GM12878 (cell line): ENCODE data around the gene IL1R2. TPM values are rescaled to one million over a fixed set of nuclear protein-coding genes. Genes with fewer than 3 reads are reported as not detected.

ENCODE experiments used
- ATAC-seq: fragments of 200-7000 bp; cut with Tn5 transposase; 3 replicates; pipeline ENCODE4 v1.9.1; 2020; ENCODE audit warnings: mild to moderate bottlenecking, moderate library complexity
- BruUV-seq: library from RNA; stranded (reverse); fragments of 400-500 nt; replicated peaks from 2 replicates; lab custom pipeline; 2021; lab: Mats Ljungman, UMichigan
- CTCF ChIA-PET: fragments of 300-600 bp; sonication (Branson Sonifier 250); formaldehyde crosslinking; extraction: SDS; loops from one replicate; lab custom pipeline; 2021; ENCODE audit warnings: inconsistent platforms; lab: Yijun Ruan, JAX
- POLR2A ChIA-PET: fragments of 350-600 bp; formaldehyde crosslinking; extraction: SDS; loops from one replicate; lab custom pipeline; 2021; ENCODE audit warnings: inconsistent platforms; lab: Charles Lee
- RAD21 ChIA-PET: fragments of 300-600 bp; sonication (Branson Sonifier 250); formaldehyde crosslinking; loops from one replicate; lab custom pipeline; 2023; ENCODE audit warnings: antibody characterized with exemption; ENCODE audit not compliant: unreplicated experiment; lab: Charles Lee
- SMC1A ChIA-PET: fragments of 300-600 bp; sonication (Branson Sonifier 250); formaldehyde crosslinking; loops from one replicate; lab custom pipeline; 2023; ENCODE audit not compliant: unreplicated experiment, uncharacterized antibody; lab: Charles Lee
- DNase-seq: peaks from one replicate; pipeline ENCODE4 v3.0.0-alpha.2; 2011; ENCODE audit warnings: low read depth, low spot score
- FAIRE-seq: peaks from 3 replicates; lab custom pipeline; 2011; peaks lifted over from hg19 to GRCh38; lab: Jason Lieb, UNC
- H2AFZ ChIP-seq: 2 replicates; pipeline ENCODE4 v1.6.0; 2011; ENCODE audit warnings: low read depth, low read length, control low read depth; ENCODE audit not compliant: control insufficient read depth
- H3K27ac ChIP-seq: 2 replicates; pipeline ENCODE4 v1.5.1; 2011; ENCODE audit warnings: control low read depth; ENCODE audit not compliant: control insufficient read depth, insufficient read depth
- H3K27me3 ChIP-seq, 2 experiments: replicated peaks in 1 of 2; 2 replicates each; pipeline versions ENCODE4 v1.6.0 to v1.6.1; 2011; ENCODE audit warnings: low read length in 1 of 2; ENCODE audit not compliant: control insufficient read depth in 2 of 2, insufficient read depth in 2 of 2
- H3K36me3 ChIP-seq, 2 experiments: 2 replicates each; pipeline ENCODE4 v1.5.1; 2011; ENCODE audit warnings: low read length in 1 of 2; ENCODE audit not compliant: control insufficient read depth in 2 of 2, insufficient read depth in 2 of 2
- H3K4me1 ChIP-seq: 2 replicates; pipeline ENCODE4 v1.6.1; 2011; ENCODE audit warnings: mild to moderate bottlenecking, low read length, moderate library complexity, mixed read lengths; ENCODE audit not compliant: control insufficient read depth, insufficient read depth
- H3K4me2 ChIP-seq: 2 replicates; pipeline ENCODE4 v1.6.0; 2011; ENCODE audit warnings: control low read depth; ENCODE audit not compliant: control insufficient read depth, insufficient read depth
- H3K4me3 ChIP-seq: fragments of 200-600 bp; sonication (generic); 2 replicates; pipeline ENCODE4 v1.5.1; 2016
- H3K79me2 ChIP-seq: 2 replicates; pipeline ENCODE4 v1.6.0; 2011; ENCODE audit warnings: low read length; ENCODE audit not compliant: control insufficient read depth, insufficient read depth
- H3K9ac ChIP-seq: 2 replicates; pipeline ENCODE4 v1.8.0; 2011; ENCODE audit warnings: low read length, control low read depth, mixed read lengths; ENCODE audit not compliant: control insufficient read depth, insufficient read depth
- H3K9me3 ChIP-seq: replicated peaks from 3 replicates; pipeline ENCODE4 v1.5.1; 2011; ENCODE audit warnings: mild to moderate bottlenecking, low read length; ENCODE audit not compliant: control insufficient read depth, insufficient read depth
- H4K20me1 ChIP-seq: 2 replicates; pipeline ENCODE4 v1.6.0; 2011; ENCODE audit not compliant: control insufficient read depth, insufficient read depth
- BMI1 ChIP-seq: fragments of 450-650 bp; IDR thresholded peaks from 2 replicates; pipeline ENCODE4 v1.6.1; 2016; ENCODE audit warnings: mild to moderate bottlenecking, moderate library complexity, borderline replicate concordance
- IKZF2 ChIP-seq, 2 experiments: fragments of 450-650 bp; IDR thresholded peaks; 2 replicates each; pipeline ENCODE4 v1.6.1; 2017; ENCODE audit warnings: mild to moderate bottlenecking in 2 of 2, moderate library complexity in 2 of 2
- MEF2A ChIP-seq: IDR thresholded peaks from 2 replicates; pipeline ENCODE4 v1.6.1; 2011; ENCODE audit warnings: low read depth, mild to moderate bottlenecking, low read length, moderate library complexity; ENCODE audit not compliant: insufficient read depth
- MTA2 ChIP-seq: fragments of 450-650 bp; IDR thresholded peaks from 2 replicates; pipeline ENCODE4 v1.6.1; 2016; ENCODE audit warnings: low read depth, mild to moderate bottlenecking, moderate library complexity
- MYB ChIP-seq: fragments of 150-350 bp; IDR thresholded peaks from 2 replicates; pipeline ENCODE4 v1.6.1; 2014; ENCODE audit warnings: mild to moderate bottlenecking, low read depth, low read length, borderline replicate concordance
- NR2C1 ChIP-seq: fragments of 450-650 bp; IDR thresholded peaks from 2 replicates; pipeline ENCODE4 v1.6.1; 2017; ENCODE audit warnings: antibody characterized with exemption, mild to moderate bottlenecking, moderate library complexity
- RAD51 ChIP-seq: fragments of 450-650 bp; IDR thresholded peaks from 2 replicates; pipeline ENCODE4 v1.6.1; 2016; ENCODE audit warnings: moderate library complexity, mild to moderate bottlenecking, inconsistent platforms
- RBBP5 ChIP-seq: fragments of 200-600 bp; sonication (generic); conservative IDR thresholded peaks from 2 replicates; pipeline ENCODE4 v1.6.1; 2016
- STAT3 ChIP-seq: IDR thresholded peaks from 2 replicates; pipeline ENCODE4 v1.6.1; 2011; ENCODE audit warnings: low read depth, low read length, improper control_type of control experiment
- YY1 ChIP-seq: IDR thresholded peaks from 2 replicates; pipeline ENCODE4 v1.6.1; 2011; ENCODE audit warnings: low read depth, mild to moderate bottlenecking, low read length
- WGBS: methylation state at CpG from one replicate; pipeline ENCODE4 v1.1.6; 2016; ENCODE audit warnings: low lambda C conversion rate; ENCODE audit not compliant: insufficient replicate concordance, insufficient coverage; ENCODE audit errors: missing lambda C conversion rate; 5-methylcytosine and 5-hydroxymethylcytosine counted together
- in situ Hi-C: fragments of 300-500 bp; cut with MboI; formaldehyde crosslinking; loops from 9 replicates; pipeline ENCODE4 v1.14.3; 2018; ENCODE audit warnings: mixed read lengths
- intact Hi-C: fragments of 100-400 bp; cut with micrococcal nuclease; formaldehyde crosslinking; loops from one replicate; pipeline ENCODE4 v1.14.2; 2022; ENCODE audit not compliant: unreplicated experiment
- polyA plus RNA-seq, 11 experiments: library from polyadenylated mRNA; depleted of rRNA in 4 of 11; unstranded in 6 of 11; stranded (reverse) in 5 of 11; fragments of >200 nt; fragmentation: Nextera tagmentation in 4 of 11; fragmentation: Illumina TruSeq in 1 of 11; extraction: Ambion mirVana in 4 of 11; extraction: Trizol in 1 of 11; gene quantifications; 1 replicate in 1 of 11; 2 replicates in 10 of 11; pipeline versions ENCODE4 v1.2.1 to v1.2.3, GENCODE V29; 2011 to 2016; ENCODE audit warnings: inconsistent platforms in 2 of 11, missing spikeins in 2 of 11, low read depth in 1 of 11
- total RNA-seq, 4 experiments: library from RNA; depleted of rRNA in 3 of 4; stranded (reverse); fragments of >200 nt in 3 of 4; fragmentation: Illumina TruSeq in 1 of 4; extraction: Trizol in 1 of 4; gene quantifications; 2 replicates each; pipeline versions ENCODE4 v1.2.1 to v1.2.3, GENCODE V29; 2013 to 2021
- TF ChIP-seq, protein P1 (sequence below), 3 experiments: IDR thresholded peaks in 2 of 3; conservative IDR thresholded peaks in 1 of 3; 2 replicates each; pipeline ENCODE4 v1.5.1; 2011; ENCODE audit warnings: low read depth in 3 of 3, low read length in 3 of 3, mild to moderate bottlenecking in 3 of 3, control low read depth in 2 of 3, moderate library complexity in 2 of 3, inconsistent platforms in 1 of 3, mixed read lengths in 1 of 3; ENCODE audit not compliant: control insufficient read depth in 2 of 3, insufficient read depth in 1 of 3; ENCODE audit errors: extremely low read depth in 1 of 3
- TF ChIP-seq, protein P2 (sequence below): IDR thresholded peaks from 2 replicates; pipeline ENCODE4 v1.6.1; 2012; ENCODE audit warnings: low read length, inconsistent platforms
- TF ChIP-seq, protein P3 (sequence below): fragments of 450-650 bp; IDR thresholded peaks from 2 replicates; pipeline ENCODE4 v1.6.1; 2017; ENCODE audit warnings: mild to moderate bottlenecking, moderate library complexity

Gene IL1R2
- total and polyA plus RNA-seq, 10 of the 15 experiments (the other 5 are each of a cell fraction or from before 2014, with no cell fraction given) = 0.44 to 6.4 (median 0.62) TPM

DNA sequence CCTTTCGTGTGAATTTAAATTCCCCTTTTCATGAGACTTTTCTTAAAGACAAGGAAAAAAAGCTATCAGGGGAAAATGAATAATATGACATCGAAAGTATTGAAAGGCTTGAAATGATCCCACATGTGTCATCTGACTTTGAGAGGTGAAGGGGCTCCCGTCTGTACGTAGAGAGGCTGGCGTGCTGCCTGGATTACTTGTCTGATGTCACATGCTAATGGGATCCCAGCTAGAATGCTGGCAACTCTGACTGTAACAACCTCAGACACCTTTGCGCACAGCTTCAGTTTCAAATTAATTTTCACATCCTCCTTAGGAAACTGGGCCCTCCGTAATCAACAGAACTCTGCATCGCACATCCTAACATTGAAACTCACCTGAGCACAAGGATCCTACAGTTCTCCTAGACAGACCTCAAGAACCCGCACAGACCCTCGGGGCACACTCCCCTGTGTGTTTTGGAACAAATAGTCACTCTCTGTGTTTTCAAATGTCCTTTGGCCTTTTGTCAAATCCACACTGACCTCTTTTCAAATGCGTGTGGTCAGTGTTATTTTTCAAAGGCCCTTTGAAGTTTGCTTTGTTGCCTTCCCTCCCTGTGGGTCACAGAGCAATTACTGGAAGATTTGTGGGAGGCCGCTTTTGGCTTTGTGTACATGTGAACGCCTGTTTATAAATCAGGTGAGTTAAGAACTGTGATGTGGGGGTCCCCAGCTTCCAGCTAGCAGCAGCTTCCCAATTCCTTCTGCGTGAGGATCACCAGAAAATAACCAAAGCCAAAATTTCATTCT is 65.9 kb downstream of the IL1R2 start:
- SMC1A ChIA-PET = interaction anchor here (0.6 to 7.1 kb wide), 24 partner anchors 9 to 360 kb away, joined by 3 to 97 read pairs (median 8); partner anchors contain the start of gene MAP4K4
- no peaks in the 10 kb centered on the region; the same call in 2 of the 3 replicates for H3K9me3 ChIP-seq
- DNase-seq (peak; percentile 65), ATAC-seq (peak; percentile 92), FAIRE-seq (peak; percentile 59)
- H3K36me3 ChIP-seq = no peaks in the 10 kb centered on the region
- no peak overlapping the region for H3K9ac ChIP-seq
- CTCF ChIA-PET = interaction anchor here (0.9 to 2.7 kb wide), 17 partner anchors 11 to 415 kb away, joined by 3 to 28 read pairs (median 5); partner anchors contain the start of gene SLC9A4
- POLR2A ChIA-PET = interaction anchor here (0.6 to 2.4 kb wide), 16 partner anchors 12 to 305 kb away, joined by 3 to 16 read pairs (median 4); no protein-coding TSS in a partner anchor
- in situ Hi-C loops (no loop called here), intact Hi-C loops (loop anchor here (1.0 to 2.0 kb wide), 3 partner anchors 26 to 47 kb away; no protein-coding TSS in a partner anchor)
- H4K20me1 ChIP-seq = no peaks in the 10 kb centered on the region
- RAD21 ChIA-PET = interaction anchor here (0.7 to 4.9 kb wide), 26 partner anchors 10 to 495 kb away, joined by 3 to 77 read pairs (median 6); no protein-coding TSS in a partner anchor
- BruUV-seq = TSS peak; percentile 77
- H3K27ac ChIP-seq = no peak overlapping the region
- H3K4me1 ChIP-seq = no peaks in the 10 kb centered on the region
- H3K4me3 ChIP-seq = no peak overlapping the region
- WGBS = 45% methylated on average over 14 of the region's 14 CpGs
- no peak overlapping the region; the same call in 1 of the 2 replicates for H3K4me2 ChIP-seq
- H2AFZ ChIP-seq = no peak overlapping the region
- no peaks in the 10 kb centered on the region for H3K79me2 ChIP-seq
- no peaks in the 10 kb centered on the region; a peak in 1 of 4 replicates for H3K27me3 ChIP-seq
- TF ChIP-seq, protein P1, sequence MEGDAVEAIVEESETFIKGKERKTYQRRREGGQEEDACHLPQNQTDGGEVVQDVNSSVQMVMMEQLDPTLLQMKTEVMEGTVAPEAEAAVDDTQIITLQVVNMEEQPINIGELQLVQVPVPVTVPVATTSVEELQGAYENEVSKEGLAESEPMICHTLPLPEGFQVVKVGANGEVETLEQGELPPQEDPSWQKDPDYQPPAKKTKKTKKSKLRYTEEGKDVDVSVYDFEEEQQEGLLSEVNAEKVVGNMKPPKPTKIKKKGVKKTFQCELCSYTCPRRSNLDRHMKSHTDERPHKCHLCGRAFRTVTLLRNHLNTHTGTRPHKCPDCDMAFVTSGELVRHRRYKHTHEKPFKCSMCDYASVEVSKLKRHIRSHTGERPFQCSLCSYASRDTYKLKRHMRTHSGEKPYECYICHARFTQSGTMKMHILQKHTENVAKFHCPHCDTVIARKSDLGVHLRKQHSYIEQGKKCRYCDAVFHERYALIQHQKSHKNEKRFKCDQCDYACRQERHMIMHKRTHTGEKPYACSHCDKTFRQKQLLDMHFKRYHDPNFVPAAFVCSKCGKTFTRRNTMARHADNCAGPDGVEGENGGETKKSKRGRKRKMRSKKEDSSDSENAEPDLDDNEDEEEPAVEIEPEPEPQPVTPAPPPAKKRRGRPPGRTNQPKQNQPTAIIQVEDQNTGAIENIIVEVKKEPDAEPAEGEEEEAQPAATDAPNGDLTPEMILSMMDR (IDR thresholded peaks at IDR 0.05 in 2 of 3, conservative IDR thresholded peaks at IDR 0.05 in 1 of 3; ENCODE audit: control insufficient read depth in 2 of 3, extremely low read depth in 1 of 3, insufficient read depth in 1 of 3, low read depth in 3 of 3, low read length in 3 of 3) = no peak
- TF ChIP-seq IKZF2 (IDR thresholded peaks at IDR 0.05) = peak; percentile 93
- TF ChIP-seq RBBP5 = no peak
- 0 out of 2 replicates have a peak, but pooled peaks have one; percentile 6 for TF ChIP-seq NR2C1
- TF ChIP-seq MTA2 = peak; percentile 95
- TF ChIP-seq, protein P2, sequence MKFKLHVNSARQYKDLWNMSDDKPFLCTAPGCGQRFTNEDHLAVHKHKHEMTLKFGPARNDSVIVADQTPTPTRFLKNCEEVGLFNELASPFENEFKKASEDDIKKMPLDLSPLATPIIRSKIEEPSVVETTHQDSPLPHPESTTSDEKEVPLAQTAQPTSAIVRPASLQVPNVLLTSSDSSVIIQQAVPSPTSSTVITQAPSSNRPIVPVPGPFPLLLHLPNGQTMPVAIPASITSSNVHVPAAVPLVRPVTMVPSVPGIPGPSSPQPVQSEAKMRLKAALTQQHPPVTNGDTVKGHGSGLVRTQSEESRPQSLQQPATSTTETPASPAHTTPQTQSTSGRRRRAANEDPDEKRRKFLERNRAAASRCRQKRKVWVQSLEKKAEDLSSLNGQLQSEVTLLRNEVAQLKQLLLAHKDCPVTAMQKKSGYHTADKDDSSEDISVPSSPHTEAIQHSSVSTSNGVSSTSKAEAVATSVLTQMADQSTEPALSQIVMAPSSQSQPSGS = peak; percentile 34; the same call in 1 of the 2 replicates
- peak; percentile 84 for TF ChIP-seq RAD51
- TF ChIP-seq MEF2A = no peak
- TF ChIP-seq STAT3 = 0 out of 2 replicates have a peak, but pooled peaks have one; percentile 40
- TF ChIP-seq, protein P3, sequence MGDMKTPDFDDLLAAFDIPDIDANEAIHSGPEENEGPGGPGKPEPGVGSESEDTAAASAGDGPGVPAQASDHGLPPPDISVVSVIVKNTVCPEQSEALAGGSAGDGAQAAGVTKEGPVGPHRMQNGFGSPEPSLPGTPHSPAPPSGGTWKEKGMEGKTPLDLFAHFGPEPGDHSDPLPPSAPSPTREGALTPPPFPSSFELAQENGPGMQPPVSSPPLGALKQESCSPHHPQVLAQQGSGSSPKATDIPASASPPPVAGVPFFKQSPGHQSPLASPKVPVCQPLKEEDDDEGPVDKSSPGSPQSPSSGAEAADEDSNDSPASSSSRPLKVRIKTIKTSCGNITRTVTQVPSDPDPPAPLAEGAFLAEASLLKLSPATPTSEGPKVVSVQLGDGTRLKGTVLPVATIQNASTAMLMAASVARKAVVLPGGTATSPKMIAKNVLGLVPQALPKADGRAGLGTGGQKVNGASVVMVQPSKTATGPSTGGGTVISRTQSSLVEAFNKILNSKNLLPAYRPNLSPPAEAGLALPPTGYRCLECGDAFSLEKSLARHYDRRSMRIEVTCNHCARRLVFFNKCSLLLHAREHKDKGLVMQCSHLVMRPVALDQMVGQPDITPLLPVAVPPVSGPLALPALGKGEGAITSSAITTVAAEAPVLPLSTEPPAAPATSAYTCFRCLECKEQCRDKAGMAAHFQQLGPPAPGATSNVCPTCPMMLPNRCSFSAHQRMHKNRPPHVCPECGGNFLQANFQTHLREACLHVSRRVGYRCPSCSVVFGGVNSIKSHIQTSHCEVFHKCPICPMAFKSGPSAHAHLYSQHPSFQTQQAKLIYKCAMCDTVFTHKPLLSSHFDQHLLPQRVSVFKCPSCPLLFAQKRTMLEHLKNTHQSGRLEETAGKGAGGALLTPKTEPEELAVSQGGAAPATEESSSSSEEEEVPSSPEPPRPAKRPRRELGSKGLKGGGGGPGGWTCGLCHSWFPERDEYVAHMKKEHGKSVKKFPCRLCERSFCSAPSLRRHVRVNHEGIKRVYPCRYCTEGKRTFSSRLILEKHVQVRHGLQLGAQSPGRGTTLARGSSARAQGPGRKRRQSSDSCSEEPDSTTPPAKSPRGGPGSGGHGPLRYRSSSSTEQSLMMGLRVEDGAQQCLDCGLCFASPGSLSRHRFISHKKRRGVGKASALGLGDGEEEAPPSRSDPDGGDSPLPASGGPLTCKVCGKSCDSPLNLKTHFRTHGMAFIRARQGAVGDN = peak; percentile 93
- TF ChIP-seq YY1 = no peak
- peak; percentile 34; the same call in 1 of the 2 replicates for TF ChIP-seq BMI1
- no peak for TF ChIP-seq MYB
